Smooth muscle cell (in vitro differentiated cells): ENCODE results near the gene CYP24A1. TPM values are rescaled to one million over a fixed set of nuclear protein-coding genes. Genes with fewer than 3 reads are reported as not detected.

Source experiments
- DNase-seq: peaks from one replicate; lab custom pipeline; 2025; ENCODE audit not compliant: unreplicated experiment; lab: John Stamatoyannopoulos, UW
- H2AFZ ChIP-seq: fragments of 200-600 bp; sonication (generic); 2 replicates; pipeline ENCODE4 v1.6.0; 2016; ENCODE audit warnings: antibody characterized with exemption, low read depth, mild to moderate bottlenecking
- H3F3A ChIP-seq: fragments of 200-600 bp; sonication (generic); 2 replicates; pipeline ENCODE4 v1.6.0; 2017; ENCODE audit warnings: antibody characterized with exemption, low read depth
- H3K27ac ChIP-seq: fragments of 200-600 bp; sonication (generic); 2 replicates; pipeline ENCODE4 v1.5.1; 2016; ENCODE audit warnings: low read depth, mild to moderate bottlenecking
- H3K27me3 ChIP-seq: fragments of 200-600 bp; sonication (generic); 2 replicates; pipeline ENCODE4 v1.6.1; 2016; ENCODE audit warnings: low read depth, mild to moderate bottlenecking
- H3K36me3 ChIP-seq: fragments of 200-600 bp; sonication (generic); 2 replicates; pipeline ENCODE4 v1.5.1; 2016; ENCODE audit warnings: low read depth
- H3K4me1 ChIP-seq: fragments of 200-600 bp; sonication (generic); 2 replicates; pipeline ENCODE4 v1.5.1; 2016; ENCODE audit warnings: low read depth
- H3K4me2 ChIP-seq: fragments of 200-600 bp; sonication (generic); 2 replicates; pipeline ENCODE4 v1.6.0; 2016; ENCODE audit warnings: mild to moderate bottlenecking
- H3K4me3 ChIP-seq: fragments of 200-600 bp; sonication (generic); 2 replicates; pipeline ENCODE4 v1.5.1; 2016; ENCODE audit warnings: mild to moderate bottlenecking
- H3K79me2 ChIP-seq: fragments of 200-600 bp; sonication (generic); 2 replicates; pipeline ENCODE4 v1.6.0; 2016; ENCODE audit warnings: low read depth, mild to moderate bottlenecking
- H3K9ac ChIP-seq: fragments of 200-600 bp; sonication (generic); 2 replicates; pipeline ENCODE4 v1.6.0; 2016; ENCODE audit warnings: low read depth
- H3K9me3 ChIP-seq: fragments of 200-600 bp; sonication (generic); replicated peaks from 2 replicates; pipeline ENCODE4 v1.5.1; 2016; ENCODE audit warnings: low read depth
- H4K20me1 ChIP-seq: fragments of 200-600 bp; sonication (generic); 2 replicates; pipeline ENCODE4 v1.6.0; 2016; ENCODE audit warnings: low read depth
- WGBS: methylation state at CpG from one replicate; pipeline ENCODE4 v1.1.7; 2016; ENCODE audit warnings: low lambda C conversion rate; 5-methylcytosine and 5-hydroxymethylcytosine counted together
- polyA plus RNA-seq: library from polyadenylated mRNA; unstranded; fragments of >200 nt; fragmentation: Nextera tagmentation; extraction: Ambion mirVana; gene quantifications from 2 replicates; pipeline ENCODE4 v1.2.1, GENCODE V29; 2016
- total RNA-seq: library from RNA; depleted of rRNA; stranded (reverse); fragments of >200 nt; gene quantifications from 2 replicates; pipeline ENCODE4 v1.2.3, GENCODE V29; 2014
- TF ChIP-seq, protein P1 (sequence below): fragments of 200-600 bp; sonication (generic); IDR thresholded peaks from 2 replicates; pipeline ENCODE4 v1.5.1; 2017; ENCODE audit warnings: borderline replicate concordance, mild to moderate bottlenecking, antibody characterized with exemption; ENCODE audit not compliant: insufficient read depth, poor library complexity, severe bottlenecking

CYP24A1 gene
- total and polyA plus RNA-seq, 2 experiments from 2014 or later: 0.70 to 18.0 TPM

DNA sequence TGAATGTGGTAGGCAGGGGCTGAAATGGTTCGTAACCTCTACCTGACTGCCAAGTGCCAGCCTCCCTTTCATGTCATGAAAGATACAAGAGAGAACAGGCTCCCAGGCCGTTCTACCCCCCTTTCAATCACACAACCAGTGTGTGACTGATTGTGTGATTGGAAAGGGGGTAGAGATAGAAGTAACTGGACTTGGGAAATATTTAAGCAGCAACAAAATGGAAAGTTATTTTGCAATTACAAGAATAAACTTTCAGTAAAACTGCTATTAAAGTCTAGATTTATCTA lies 20.8 kb downstream of the CYP24A1 start:
- TF ChIP-seq, protein P1, sequence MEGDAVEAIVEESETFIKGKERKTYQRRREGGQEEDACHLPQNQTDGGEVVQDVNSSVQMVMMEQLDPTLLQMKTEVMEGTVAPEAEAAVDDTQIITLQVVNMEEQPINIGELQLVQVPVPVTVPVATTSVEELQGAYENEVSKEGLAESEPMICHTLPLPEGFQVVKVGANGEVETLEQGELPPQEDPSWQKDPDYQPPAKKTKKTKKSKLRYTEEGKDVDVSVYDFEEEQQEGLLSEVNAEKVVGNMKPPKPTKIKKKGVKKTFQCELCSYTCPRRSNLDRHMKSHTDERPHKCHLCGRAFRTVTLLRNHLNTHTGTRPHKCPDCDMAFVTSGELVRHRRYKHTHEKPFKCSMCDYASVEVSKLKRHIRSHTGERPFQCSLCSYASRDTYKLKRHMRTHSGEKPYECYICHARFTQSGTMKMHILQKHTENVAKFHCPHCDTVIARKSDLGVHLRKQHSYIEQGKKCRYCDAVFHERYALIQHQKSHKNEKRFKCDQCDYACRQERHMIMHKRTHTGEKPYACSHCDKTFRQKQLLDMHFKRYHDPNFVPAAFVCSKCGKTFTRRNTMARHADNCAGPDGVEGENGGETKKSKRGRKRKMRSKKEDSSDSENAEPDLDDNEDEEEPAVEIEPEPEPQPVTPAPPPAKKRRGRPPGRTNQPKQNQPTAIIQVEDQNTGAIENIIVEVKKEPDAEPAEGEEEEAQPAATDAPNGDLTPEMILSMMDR: no peak
- H3K79me2 ChIP-seq: no peaks in the 10 kb centered on the region
- no peak overlapping the region for H3K9ac ChIP-seq
- H3K36me3 ChIP-seq: no peaks in the 10 kb centered on the region
- H3K4me1 ChIP-seq: no peaks in the 10 kb centered on the region
- H3F3A ChIP-seq: no peaks in the 10 kb centered on the region
- H3K9me3 ChIP-seq: no peaks in the 10 kb centered on the region
- WGBS: 88% methylated on average over 2 of the region's 2 CpGs
- H3K27me3 ChIP-seq: no peaks in the 10 kb centered on the region
- no peak overlapping the region for H3K4me2 ChIP-seq
- no peak overlapping the region for H3K27ac ChIP-seq
- peak overlapping the region; percentile 95 for H2AFZ ChIP-seq
- no peak overlapping the region for H3K4me3 ChIP-seq
- H4K20me1 ChIP-seq: no peaks in the 10 kb centered on the region
- DNase-seq: no peak

DNA sequence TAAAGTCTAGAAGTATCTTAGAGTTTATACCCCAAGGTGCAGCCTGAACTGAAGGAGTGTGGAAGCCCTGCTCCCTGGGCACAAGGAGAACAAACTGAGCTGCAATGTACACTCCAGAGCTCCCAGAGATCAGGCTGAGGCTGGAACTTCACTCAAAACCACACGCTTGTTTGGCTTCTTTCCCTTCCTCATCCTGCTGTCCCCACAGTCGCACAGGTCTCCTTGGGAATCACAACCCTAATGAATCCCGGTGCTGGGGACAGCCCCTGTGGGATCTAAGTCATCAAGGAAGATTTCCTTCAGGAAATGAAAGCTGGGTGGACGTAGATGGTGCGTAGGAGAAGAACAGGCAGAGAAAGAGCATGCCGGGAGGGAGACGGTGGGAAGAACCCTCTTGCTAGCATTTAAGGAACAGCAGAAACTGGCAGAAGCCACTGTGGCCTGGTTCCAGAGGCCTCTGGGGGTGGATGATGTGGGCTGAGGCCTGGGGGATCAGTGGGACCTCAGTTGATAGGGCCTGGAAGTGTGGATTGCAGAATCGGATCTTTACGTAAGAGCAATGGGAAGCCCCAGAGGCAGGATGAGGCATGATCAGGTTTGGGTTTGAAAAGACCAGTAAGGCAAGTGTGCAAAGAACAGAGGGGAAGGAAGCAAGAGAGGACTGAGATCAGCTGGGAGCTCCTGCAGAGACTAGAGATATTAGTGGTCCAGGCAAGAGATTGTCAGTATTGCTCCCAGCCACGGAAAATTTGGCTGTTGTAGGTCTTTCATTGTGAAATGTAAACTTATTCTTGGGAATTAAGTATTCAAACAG lies 21.4 kb downstream of the CYP24A1 start:
- Histone ChIP-seq H3K4me2 (peak overlapping the region; percentile 35), H3K9ac (no peak overlapping the region), H3K27ac (no peak overlapping the region), H4K20me1 (no peaks in the 10 kb centered on the region), H3F3A (no peaks in the 10 kb centered on the region), H3K4me1 (no peaks in the 10 kb centered on the region), H2AFZ (peak overlapping the region; percentile 95), H3K9me3 (no peaks in the 10 kb centered on the region), H3K79me2 (no peaks in the 10 kb centered on the region), H3K4me3 (no peak overlapping the region), H3K36me3 (no peaks in the 10 kb centered on the region), H3K27me3 (no peaks in the 10 kb centered on the region)
- DNase-seq: no peak
- TF ChIP-seq, protein P1: no peak
- WGBS: 61% methylated on average over 10 of the region's 10 CpGs

DNA sequence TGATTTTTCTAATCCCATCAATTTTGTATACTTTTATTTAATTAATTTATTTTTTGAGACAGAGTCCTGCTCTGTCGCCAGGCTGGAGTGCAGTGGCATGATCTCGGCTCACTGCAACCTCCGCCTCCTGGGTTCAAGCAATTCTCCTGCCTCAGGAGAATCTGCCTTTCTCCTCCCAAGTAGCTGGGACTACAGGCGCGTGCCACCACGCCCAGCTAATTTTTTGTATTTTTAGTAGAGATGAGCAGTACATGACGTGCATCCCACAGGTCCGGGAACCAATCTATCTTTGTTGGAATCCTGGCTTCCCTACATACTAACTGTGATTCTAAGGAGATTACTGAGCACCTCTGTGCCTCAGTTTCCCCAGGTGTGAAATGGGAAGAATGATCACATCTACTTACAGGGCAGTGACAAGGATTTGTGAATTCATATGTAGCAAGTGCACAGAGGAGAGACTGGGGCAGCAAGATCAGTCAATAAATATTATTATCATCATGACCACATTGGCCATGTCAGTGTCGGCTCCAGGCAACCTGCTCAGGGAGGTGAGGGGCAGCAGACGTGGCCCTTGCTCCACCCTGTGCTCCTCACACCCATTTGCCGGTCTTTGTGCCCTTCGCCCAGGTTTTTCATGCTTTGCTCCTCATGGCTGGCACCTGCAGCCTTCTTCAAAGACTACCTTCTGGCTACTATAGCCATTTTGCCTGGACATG lies 22.1 kb downstream of the CYP24A1 start:
- Histone ChIP-seq H3K36me3 (no peaks in the 10 kb centered on the region), H2AFZ (peak overlapping the region; percentile 95), H3K4me3 (no peak overlapping the region), H3K4me2 (no peak overlapping the region), H3K27ac (no peak overlapping the region), H3F3A (no peaks in the 10 kb centered on the region), H3K9me3 (no peaks in the 10 kb centered on the region), H3K27me3 (no peaks in the 10 kb centered on the region), H3K9ac (no peak overlapping the region), H3K79me2 (no peaks in the 10 kb centered on the region), H3K4me1 (no peaks in the 10 kb centered on the region), H4K20me1 (no peaks in the 10 kb centered on the region)
- no peak for DNase-seq
- WGBS: 98% methylated on average over 12 of the region's 12 CpGs
- TF ChIP-seq, protein P1: no peak

DNA sequence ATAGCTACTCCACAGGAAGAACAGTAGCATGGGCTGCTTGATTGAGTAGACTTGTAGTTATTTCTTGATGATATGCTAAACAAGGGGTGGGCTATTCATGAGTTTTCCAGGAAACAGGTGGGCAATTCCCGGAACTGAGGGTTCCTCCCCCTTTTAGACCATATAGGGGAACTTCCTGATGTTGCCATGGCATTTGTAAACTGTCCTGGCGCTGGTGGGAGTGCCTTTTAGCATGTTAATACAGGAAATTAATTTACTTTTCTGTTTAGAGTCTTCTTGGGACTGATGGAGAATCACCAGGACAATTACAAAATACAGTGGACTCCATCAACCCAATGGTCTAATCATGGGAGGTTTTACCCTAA lies 22.7 kb downstream of the CYP24A1 start:
- H3K27ac ChIP-seq: no peak overlapping the region
- H4K20me1 ChIP-seq: no peaks in the 10 kb centered on the region
- 76% methylated on average over 2 of the region's 2 CpGs for WGBS
- H3F3A ChIP-seq: no peaks in the 10 kb centered on the region
- no peaks in the 10 kb centered on the region for H3K4me1 ChIP-seq
- H3K9me3 ChIP-seq: no peaks in the 10 kb centered on the region
- no peaks in the 10 kb centered on the region for H3K36me3 ChIP-seq
- TF ChIP-seq, protein P1: no peak
- no peaks in the 10 kb centered on the region for H3K79me2 ChIP-seq
- H2AFZ ChIP-seq: no peak overlapping the region
- no peak overlapping the region for H3K4me3 ChIP-seq
- H3K27me3 ChIP-seq: no peaks in the 10 kb centered on the region
- no peak overlapping the region for H3K4me2 ChIP-seq
- no peak overlapping the region for H3K9ac ChIP-seq
- no peak for DNase-seq
